ENCODE results near the gene HOXD3.

GRCh38 chr2:176161825-176162626 is 4.9 kb downstream of the HOXD3 start:
- TF ChIP-seq EZH2 (IDR thresholded peaks at IDR 0.05) (no peak), POLR2AphosphoS5 (IDR thresholded peaks at IDR 0.05; ENCODE audit: borderline replicate concordance, low read depth, low read length) (no peak)
